GM12892 (cell line): Measurements from ENCODE around the gene ZNF282.

Source experiments
- POLR2A ChIP-seq: IDR thresholded peaks from 2 replicates; pipeline ENCODE4 v1.6.1; 2011; ENCODE audit warnings: low read depth, low read length, control low read depth
- POLR2AphosphoS5 ChIP-seq: IDR thresholded peaks from 2 replicates; pipeline ENCODE4 v1.6.1; 2011; ENCODE audit warnings: low read depth, low read length, control low read depth
- TAF1 ChIP-seq: IDR thresholded peaks from 2 replicates; pipeline ENCODE4 v1.6.1; 2011; ENCODE audit warnings: low read depth, mild to moderate bottlenecking, control low read depth, low read length, borderline replicate concordance

DNA sequence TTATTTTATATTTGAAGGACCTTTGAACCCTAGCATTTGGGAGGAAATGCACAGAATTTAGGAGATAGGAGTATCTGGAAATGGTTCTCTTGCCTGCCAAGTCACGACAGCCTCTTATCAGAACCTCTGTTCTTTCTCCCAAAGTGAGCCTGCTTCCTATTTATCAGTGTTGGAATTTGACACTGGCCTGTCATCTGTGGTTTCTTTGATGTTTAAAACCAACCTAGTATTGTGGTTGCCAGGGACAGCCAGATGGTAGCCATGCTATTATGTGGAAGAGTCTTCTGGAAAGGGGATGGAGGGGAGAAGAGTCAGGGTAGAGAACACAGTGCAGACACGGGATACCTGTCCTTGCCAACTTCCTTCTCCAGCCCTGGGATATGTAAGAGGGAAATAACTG, 21.1 kb downstream of the ZNF282 start:
- TF ChIP-seq POLR2AphosphoS5 (no peak), POLR2A (no peak), TAF1 (no peak)
